K562 (cell line): ENCODE measurements around the gene MPHOSPH9. TPM values are rescaled to one million over a fixed set of nuclear protein-coding genes. Genes with fewer than 3 reads are reported as not detected.

Source experiments
- HIVEP1 ChIP-seq: fragments of 250-450 bp; sonication (Bioruptor Pico); IDR thresholded peaks from 2 replicates; pipeline ENCODE4 v1.4.0; 2020; ENCODE audit warnings: mild to moderate bottlenecking
- MCM5 ChIP-seq: fragments of 450-650 bp; IDR thresholded peaks from 2 replicates; pipeline ENCODE4 v1.6.1; 2016; ENCODE audit warnings: low read depth
- SLC30A9 ChIP-seq: fragments of 250-450 bp; sonication (Bioruptor Pico); IDR thresholded peaks from 2 replicates; pipeline ENCODE4 v1.8.0; 2022; ENCODE audit warnings: mild to moderate bottlenecking, moderate library complexity
- SRSF1 ChIP-seq: fragments of 200-400 bp; formaldehyde crosslinking; IDR thresholded peaks from 2 replicates; pipeline ENCODE4 v1.6.1; 2017; ENCODE audit warnings: mild to moderate bottlenecking, low read depth, low read length, moderate library complexity
- TAF7 ChIP-seq: fragments of 450-650 bp; IDR thresholded peaks from 2 replicates; pipeline ENCODE4 v1.6.1; 2016; ENCODE audit warnings: missing genetic modification characterization, missing compliant biosample characterization
- U2AF2 ChIP-seq: fragments of 200-400 bp; formaldehyde crosslinking; optimal IDR thresholded peaks from 2 replicates; pipeline ENCODE3; 2017; ENCODE audit warnings: low read depth, mild to moderate bottlenecking, low read length
- ZKSCAN8 ChIP-seq: fragments of 200-800 bp; sonication (Bioruptor generic); IDR thresholded peaks from 2 replicates; pipeline ENCODE4 v1.6.1; 2016; ENCODE audit warnings: missing genetic modification characterization, missing compliant biosample characterization
- ZNF57 ChIP-seq: fragments of 450-650 bp; formaldehyde crosslinking; IDR thresholded peaks from 2 replicates; pipeline ENCODE4 v1.4.0; 2020; ENCODE audit warnings: mild to moderate bottlenecking, moderate library complexity
- ZNF695 ChIP-seq: fragments of 450-650 bp; formaldehyde crosslinking; IDR thresholded peaks from 2 replicates; pipeline ENCODE4 v1.4.0; 2020; ENCODE audit warnings: mild to moderate bottlenecking, moderate library complexity
- polyA plus RNA-seq, 8 experiments: library from polyadenylated mRNA; depleted of rRNA in 4 of 8; stranded (reverse) in 5 of 8; unstranded in 3 of 8; fragments of >200 nt; fragmentation: Nextera tagmentation in 2 of 8; fragmentation: Illumina TruSeq in 1 of 8; extraction: Ambion mirVana in 2 of 8; extraction: Trizol in 1 of 8; gene quantifications; 2 replicates each; pipeline versions ENCODE4 v1.2.1 to v1.2.3, GENCODE V29; 2011 to 2014; ENCODE audit warnings: inconsistent platforms in 1 of 8, missing spikeins in 1 of 8
- total RNA-seq, 7 experiments: library from RNA; depleted of rRNA in 6 of 7; stranded (reverse); fragments of >200 nt in 6 of 7; fragmentation: Illumina TruSeq in 2 of 7; extraction: Trizol in 2 of 7; gene quantifications; 2 replicates each; pipeline versions ENCODE4 v1.2.1 to v1.2.3, GENCODE V29; 2011 to 2021; ENCODE audit warnings: low replicate concordance in 1 of 7
- TF ChIP-seq, protein P1 (sequence below): fragments of 250-450 bp; sonication (Bioruptor Pico); IDR thresholded peaks from 2 replicates; pipeline ENCODE4 v1.4.0; 2020
- TF ChIP-seq, protein P2 (sequence below): IDR thresholded peaks from 2 replicates; pipeline ENCODE4 v1.6.1; 2011; ENCODE audit warnings: borderline replicate concordance, low read depth, mild to moderate bottlenecking, moderate library complexity, low read length; ENCODE audit not compliant: insufficient read depth, poor library complexity, severe bottlenecking
- TF ChIP-seq, protein P3 (sequence below): fragments of 250-450 bp; sonication (Bioruptor Pico); IDR thresholded peaks from 2 replicates; pipeline ENCODE4 v1.8.0; 2022; ENCODE audit warnings: moderate library complexity, mild to moderate bottlenecking, inconsistent platforms
- TF ChIP-seq, protein P4 (sequence below): fragments of 250-450 bp; sonication (Bioruptor Pico); IDR thresholded peaks from 2 replicates; pipeline ENCODE4 v1.8.0; 2022; ENCODE audit warnings: inconsistent platforms
- TF ChIP-seq, protein P5 (sequence below): fragments of 250-450 bp; sonication (Bioruptor Pico); IDR thresholded peaks from 2 replicates; pipeline ENCODE4 v1.8.0; 2021; ENCODE audit warnings: moderate library complexity, mild to moderate bottlenecking, inconsistent platforms

Gene MPHOSPH9
- total and polyA plus RNA-seq, 9 of the 15 experiments (the other 6 are each of a cell fraction or from before 2014, with no cell fraction given) = 14.2 to 103 (median 54.5) TPM

DNA sequence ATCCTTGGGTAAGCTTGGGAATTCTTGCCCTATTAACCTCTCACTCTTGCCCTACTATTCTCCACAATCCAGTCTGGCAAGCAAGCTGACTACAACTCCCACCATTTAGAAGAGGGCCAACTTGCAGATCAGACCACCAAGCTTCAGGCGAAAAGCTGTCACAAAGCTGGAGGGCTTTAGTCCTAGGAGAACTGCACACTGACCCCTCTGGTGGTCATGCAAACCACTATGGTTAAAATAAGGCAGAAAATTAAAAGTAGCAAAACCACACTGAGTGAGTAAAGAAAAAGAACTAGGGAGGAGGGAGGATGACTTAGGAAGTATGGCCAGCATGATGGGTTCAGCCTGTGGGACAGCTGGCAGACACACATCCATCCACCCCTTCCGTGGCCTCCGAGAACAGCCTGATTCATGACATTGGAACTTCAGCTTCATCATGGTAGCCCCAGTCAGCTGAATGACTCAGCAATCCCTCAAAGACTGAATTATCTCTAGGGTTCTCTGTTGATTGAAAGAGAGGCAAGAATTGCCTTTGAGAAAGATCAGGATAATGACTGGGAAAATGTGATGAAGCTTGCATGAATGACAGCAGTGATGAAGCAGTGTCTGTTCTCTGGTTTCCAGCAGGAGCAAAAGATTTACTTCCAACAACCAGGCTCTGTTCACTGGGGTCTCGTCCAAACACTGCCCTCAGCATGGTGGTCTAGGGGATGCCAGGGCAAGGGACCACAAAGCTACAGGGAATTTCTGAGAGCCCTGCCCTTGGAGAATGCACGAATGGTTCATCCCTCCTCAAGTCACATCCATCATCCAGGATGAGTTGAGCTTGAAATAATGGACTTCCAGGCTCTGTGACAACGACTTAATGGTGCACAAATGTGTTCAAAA is 106.4 kb downstream of the MPHOSPH9 start (continued):
- TF ChIP-seq, protein P1, sequence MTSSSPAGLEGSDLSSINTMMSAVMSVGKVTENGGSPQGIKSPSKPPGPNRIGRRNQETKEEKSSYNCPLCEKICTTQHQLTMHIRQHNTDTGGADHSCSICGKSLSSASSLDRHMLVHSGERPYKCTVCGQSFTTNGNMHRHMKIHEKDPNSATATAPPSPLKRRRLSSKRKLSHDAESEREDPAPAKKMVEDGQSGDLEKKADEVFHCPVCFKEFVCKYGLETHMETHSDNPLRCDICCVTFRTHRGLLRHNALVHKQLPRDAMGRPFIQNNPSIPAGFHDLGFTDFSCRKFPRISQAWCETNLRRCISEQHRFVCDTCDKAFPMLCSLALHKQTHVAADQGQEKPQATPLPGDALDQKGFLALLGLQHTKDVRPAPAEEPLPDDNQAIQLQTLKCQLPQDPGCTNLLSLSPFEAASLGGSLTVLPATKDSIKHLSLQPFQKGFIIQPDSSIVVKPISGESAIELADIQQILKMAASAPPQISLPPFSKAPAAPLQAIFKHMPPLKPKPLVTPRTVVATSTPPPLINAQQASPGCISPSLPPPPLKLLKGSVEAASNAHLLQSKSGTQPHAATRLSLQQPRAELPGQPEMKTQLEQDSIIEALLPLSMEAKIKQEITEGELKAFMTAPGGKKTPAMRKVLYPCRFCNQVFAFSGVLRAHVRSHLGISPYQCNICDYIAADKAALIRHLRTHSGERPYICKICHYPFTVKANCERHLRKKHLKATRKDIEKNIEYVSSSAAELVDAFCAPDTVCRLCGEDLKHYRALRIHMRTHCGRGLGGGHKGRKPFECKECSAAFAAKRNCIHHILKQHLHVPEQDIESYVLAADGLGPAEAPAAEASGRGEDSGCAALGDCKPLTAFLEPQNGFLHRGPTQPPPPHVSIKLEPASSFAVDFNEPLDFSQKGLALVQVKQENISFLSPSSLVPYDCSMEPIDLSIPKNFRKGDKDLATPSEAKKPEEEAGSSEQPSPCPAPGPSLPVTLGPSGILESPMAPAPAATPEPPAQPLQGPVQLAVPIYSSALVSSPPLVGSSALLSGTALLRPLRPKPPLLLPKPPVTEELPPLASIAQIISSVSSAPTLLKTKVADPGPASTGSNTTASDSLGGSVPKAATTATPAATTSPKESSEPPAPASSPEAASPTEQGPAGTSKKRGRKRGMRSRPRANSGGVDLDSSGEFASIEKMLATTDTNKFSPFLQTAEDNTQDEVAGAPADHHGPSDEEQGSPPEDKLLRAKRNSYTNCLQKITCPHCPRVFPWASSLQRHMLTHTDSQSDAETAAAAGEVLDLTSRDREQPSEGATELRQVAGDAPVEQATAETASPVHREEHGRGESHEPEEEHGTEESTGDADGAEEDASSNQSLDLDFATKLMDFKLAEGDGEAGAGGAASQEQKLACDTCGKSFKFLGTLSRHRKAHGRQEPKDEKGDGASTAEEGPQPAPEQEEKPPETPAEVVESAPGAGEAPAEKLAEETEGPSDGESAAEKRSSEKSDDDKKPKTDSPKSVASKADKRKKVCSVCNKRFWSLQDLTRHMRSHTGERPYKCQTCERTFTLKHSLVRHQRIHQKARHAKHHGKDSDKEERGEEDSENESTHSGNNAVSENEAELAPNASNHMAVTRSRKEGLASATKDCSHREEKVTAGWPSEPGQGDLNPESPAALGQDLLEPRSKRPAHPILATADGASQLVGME (CRISPR knock-in tag) = no peak; the same call in 1 of the 2 replicates
- TF ChIP-seq U2AF2 = no peak
- no peak for TF ChIP-seq MCM5
- TF ChIP-seq TAF7 (tag) = no peak
- TF ChIP-seq, protein P2, sequence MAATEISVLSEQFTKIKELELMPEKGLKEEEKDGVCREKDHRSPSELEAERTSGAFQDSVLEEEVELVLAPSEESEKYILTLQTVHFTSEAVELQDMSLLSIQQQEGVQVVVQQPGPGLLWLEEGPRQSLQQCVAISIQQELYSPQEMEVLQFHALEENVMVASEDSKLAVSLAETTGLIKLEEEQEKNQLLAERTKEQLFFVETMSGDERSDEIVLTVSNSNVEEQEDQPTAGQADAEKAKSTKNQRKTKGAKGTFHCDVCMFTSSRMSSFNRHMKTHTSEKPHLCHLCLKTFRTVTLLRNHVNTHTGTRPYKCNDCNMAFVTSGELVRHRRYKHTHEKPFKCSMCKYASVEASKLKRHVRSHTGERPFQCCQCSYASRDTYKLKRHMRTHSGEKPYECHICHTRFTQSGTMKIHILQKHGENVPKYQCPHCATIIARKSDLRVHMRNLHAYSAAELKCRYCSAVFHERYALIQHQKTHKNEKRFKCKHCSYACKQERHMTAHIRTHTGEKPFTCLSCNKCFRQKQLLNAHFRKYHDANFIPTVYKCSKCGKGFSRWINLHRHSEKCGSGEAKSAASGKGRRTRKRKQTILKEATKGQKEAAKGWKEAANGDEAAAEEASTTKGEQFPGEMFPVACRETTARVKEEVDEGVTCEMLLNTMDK = no peak
- TF ChIP-seq ZNF57 (CRISPR knock-in tag) = no peak
- TF ChIP-seq SRSF1 = no peak
- no peak for TF ChIP-seq ZKSCAN8 (CRISPR knock-in tag)
- TF ChIP-seq ZNF695 (CRISPR knock-in tag) = no peak
- TF ChIP-seq, protein P3, sequence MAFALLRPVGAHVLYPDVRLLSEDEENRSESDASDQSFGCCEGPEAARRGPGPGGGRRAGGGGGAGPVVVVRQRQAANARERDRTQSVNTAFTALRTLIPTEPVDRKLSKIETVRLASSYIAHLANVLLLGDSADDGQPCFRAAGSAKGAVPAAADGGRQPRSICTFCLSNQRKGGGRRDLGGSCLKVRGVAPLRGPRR (CRISPR knock-in tag) = no peak
- TF ChIP-seq, protein P4, sequence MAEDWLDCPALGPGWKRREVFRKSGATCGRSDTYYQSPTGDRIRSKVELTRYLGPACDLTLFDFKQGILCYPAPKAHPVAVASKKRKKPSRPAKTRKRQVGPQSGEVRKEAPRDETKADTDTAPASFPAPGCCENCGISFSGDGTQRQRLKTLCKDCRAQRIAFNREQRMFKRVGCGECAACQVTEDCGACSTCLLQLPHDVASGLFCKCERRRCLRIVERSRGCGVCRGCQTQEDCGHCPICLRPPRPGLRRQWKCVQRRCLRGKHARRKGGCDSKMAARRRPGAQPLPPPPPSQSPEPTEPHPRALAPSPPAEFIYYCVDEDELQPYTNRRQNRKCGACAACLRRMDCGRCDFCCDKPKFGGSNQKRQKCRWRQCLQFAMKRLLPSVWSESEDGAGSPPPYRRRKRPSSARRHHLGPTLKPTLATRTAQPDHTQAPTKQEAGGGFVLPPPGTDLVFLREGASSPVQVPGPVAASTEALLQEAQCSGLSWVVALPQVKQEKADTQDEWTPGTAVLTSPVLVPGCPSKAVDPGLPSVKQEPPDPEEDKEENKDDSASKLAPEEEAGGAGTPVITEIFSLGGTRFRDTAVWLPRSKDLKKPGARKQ (CRISPR knock-in tag) = no peak
- TF ChIP-seq, protein P5, sequence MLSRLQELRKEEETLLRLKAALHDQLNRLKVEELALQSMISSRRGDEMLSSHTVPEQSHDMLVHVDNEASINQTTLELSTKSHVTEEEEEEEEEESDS (CRISPR knock-in tag) = no peak
- TF ChIP-seq HIVEP1 (CRISPR knock-in tag) = no peak
- TF ChIP-seq SLC30A9 (CRISPR knock-in tag) = no peak
